Fibroblast of skin of scalp (primary cell): ENCODE data around the gene SERBP1.

ENCODE experiments used
- DNase-seq: peaks from one replicate; pipeline ENCODE4 v3.0.0-alpha.2; 2013

Gene SERBP1

DNA sequence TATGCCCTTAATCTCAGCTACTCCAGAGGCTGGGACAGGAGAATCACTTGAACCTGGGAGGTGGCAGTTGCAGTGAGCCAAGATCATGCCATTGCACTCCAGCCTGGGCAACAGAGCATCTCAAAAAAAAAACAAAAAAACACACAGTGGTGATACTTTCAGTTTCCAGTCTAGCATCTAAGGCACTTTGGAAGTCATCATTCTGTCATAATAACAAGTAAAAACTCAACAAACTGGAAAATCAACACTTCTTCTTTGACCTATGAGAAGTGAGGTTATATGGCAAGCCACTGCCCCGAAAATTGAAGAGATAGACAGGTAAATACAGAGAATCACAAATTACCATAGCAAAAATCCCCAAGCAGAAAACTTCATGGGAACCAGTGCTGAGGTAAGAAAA is 70.6 kb downstream of the SERBP1 start:
- no peak for DNase-seq
